ENCODE data around the gene ABCG1.

- TF ChIP-seq CTCF (IDR thresholded peaks at IDR 0.05) (no peak), ZFX (IDR thresholded peaks at IDR 0.05; ENCODE audit: borderline replicate concordance) (no peak)
These were observed 6.1 kb downstream of the ABCG1 start for GRCh38 chr21:42225042-42225441.
